Astrocyte (in vitro differentiated cells and primary cell): Measurements from ENCODE around the gene SLC16A2. TPM values are rescaled to one million over a fixed set of nuclear protein-coding genes. Genes with fewer than 3 reads are reported as not detected.
"Not testable (repeated sequence)": the region's sequence is repeated elsewhere in the genome, so short reads cannot be mapped to it uniquely, and the experiment has no call there.

Experiments
- DNase-seq: peaks from one replicate; pipeline ENCODE4 v3.0.0-alpha.2; 2010; ENCODE audit warnings: low read depth
- FAIRE-seq: peaks from 2 replicates; lab custom pipeline; 2011; peaks lifted over from hg19 to GRCh38; lab: Jason Lieb, UNC
- H2AFZ ChIP-seq: 2 replicates; pipeline ENCODE4 v1.6.0; 2012; ENCODE audit warnings: low read depth, low read length, inconsistent platforms
- H3K27ac ChIP-seq: 2 replicates; pipeline ENCODE4 v1.5.1; 2011; ENCODE audit warnings: low read depth, low read length, inconsistent platforms
- H3K27me3 ChIP-seq: 2 replicates; pipeline ENCODE4 v1.6.0; 2011; ENCODE audit warnings: low read length, inconsistent platforms; ENCODE audit not compliant: insufficient read depth
- H3K36me3 ChIP-seq: 2 replicates; pipeline ENCODE4 v1.5.1; 2011; ENCODE audit warnings: low read length, inconsistent platforms; ENCODE audit not compliant: insufficient read depth
- H3K4me1 ChIP-seq: 2 replicates; pipeline ENCODE4 v1.5.1; 2011; ENCODE audit warnings: low read length, inconsistent platforms; ENCODE audit not compliant: insufficient read depth
- H3K4me2 ChIP-seq: 2 replicates; pipeline ENCODE4 v1.6.0; 2012; ENCODE audit warnings: low read length, inconsistent platforms
- H3K4me3 ChIP-seq: 2 replicates; pipeline ENCODE4 v1.5.1; 2011; ENCODE audit warnings: low read depth, mild to moderate bottlenecking, low read length, inconsistent platforms; ENCODE audit not compliant: insufficient read depth
- H3K79me2 ChIP-seq: 2 replicates; pipeline ENCODE4 v1.6.0; 2012; ENCODE audit warnings: mild to moderate bottlenecking, low read length, inconsistent platforms; ENCODE audit not compliant: insufficient read depth
- H3K9ac ChIP-seq: 2 replicates; pipeline ENCODE4 v1.6.0; 2012; ENCODE audit warnings: mild to moderate bottlenecking, low read length, inconsistent platforms
- H3K9me3 ChIP-seq: 2 replicates; pipeline ENCODE4 v1.5.1; 2012; ENCODE audit warnings: low read depth, mild to moderate bottlenecking, low read length, inconsistent platforms; ENCODE audit not compliant: insufficient read depth
- H4K20me1 ChIP-seq: 2 replicates; pipeline ENCODE4 v1.6.0; 2012; ENCODE audit warnings: low read length, inconsistent platforms; ENCODE audit not compliant: insufficient read depth
- H3K27ac Mint-ChIP-seq: one replicate; pipeline ENCODE4 v1.8.0; 2021; ENCODE audit warnings: mild to moderate bottlenecking, mixed read lengths; ENCODE audit not compliant: unreplicated experiment
- H3K27me3 Mint-ChIP-seq: one replicate; pipeline ENCODE4 v1.8.0; 2021; ENCODE audit warnings: low read depth, mixed read lengths; ENCODE audit not compliant: unreplicated experiment
- H3K36me3 Mint-ChIP-seq: one replicate; pipeline ENCODE4 v1.8.0; 2021; ENCODE audit warnings: low read depth, mixed read lengths; ENCODE audit not compliant: unreplicated experiment
- H3K4me1 Mint-ChIP-seq: one replicate; pipeline ENCODE4 v1.8.0; 2021; ENCODE audit warnings: low read depth, mixed read lengths; ENCODE audit not compliant: unreplicated experiment
- H3K4me3 Mint-ChIP-seq: one replicate; pipeline ENCODE4 v1.8.0; 2021; ENCODE audit warnings: mild to moderate bottlenecking, moderate library complexity, mixed read lengths; ENCODE audit not compliant: unreplicated experiment
- H3K9me3 Mint-ChIP-seq: one replicate; pipeline ENCODE4 v1.8.0; 2021; ENCODE audit warnings: mild to moderate bottlenecking, mixed read lengths; ENCODE audit not compliant: unreplicated experiment
- EZH2 ChIP-seq: IDR thresholded peaks from 2 replicates; pipeline ENCODE4 v1.6.1; 2012; ENCODE audit warnings: mild to moderate bottlenecking, low read length, inconsistent platforms; ENCODE audit not compliant: insufficient read depth
- total RNA-seq: library from RNA; stranded (reverse); gene quantifications from 2 replicates; pipeline ENCODE4 v1.2.1, GENCODE V29; 2021
- TF ChIP-seq, protein P1 (sequence below): IDR thresholded peaks from 2 replicates; pipeline ENCODE4 v1.5.1; 2011; ENCODE audit warnings: low read depth, mild to moderate bottlenecking, inconsistent platforms, low read length, moderate library complexity; ENCODE audit not compliant: insufficient read depth

SLC16A2 gene
- total RNA-seq, 1 donor from 2014 or later = 21.1 TPM

GRCh38 chrX:74511704-74512103 is 90.4 kb downstream of the SLC16A2 start:
- no peaks in the 10 kb centered on the region for H3K27me3 Mint-ChIP-seq

GRCh38 chrX:74514384-74514783 is 93.1 kb downstream of the SLC16A2 start:
- Histone ChIP-seq H3K9ac (no peak overlapping the region), H4K20me1 (no peaks in the 10 kb centered on the region), H3K4me1 (no peaks in the 10 kb centered on the region), H2AFZ (no peak overlapping the region), H3K9me3 (no peaks in the 10 kb centered on the region), H3K27me3 (no peaks in the 10 kb centered on the region), H3K4me2 (no peak overlapping the region), H3K27ac (no peak overlapping the region), H3K79me2 (no peaks in the 10 kb centered on the region), H3K36me3 (no peaks in the 10 kb centered on the region), H3K4me3 (no peak overlapping the region)
- DNase-seq = no peak
- Mint-ChIP-seq H3K27ac (no peak overlapping the region), H3K27me3 (no peaks in the 10 kb centered on the region), H3K9me3 (peaks cover 1% of the 10 kb centered on the region), H3K4me1 (no peaks in the 10 kb centered on the region), H3K36me3 (no peaks in the 10 kb centered on the region), H3K4me3 (no peak overlapping the region)
- no peak for FAIRE-seq
- TF ChIP-seq, protein P1, sequence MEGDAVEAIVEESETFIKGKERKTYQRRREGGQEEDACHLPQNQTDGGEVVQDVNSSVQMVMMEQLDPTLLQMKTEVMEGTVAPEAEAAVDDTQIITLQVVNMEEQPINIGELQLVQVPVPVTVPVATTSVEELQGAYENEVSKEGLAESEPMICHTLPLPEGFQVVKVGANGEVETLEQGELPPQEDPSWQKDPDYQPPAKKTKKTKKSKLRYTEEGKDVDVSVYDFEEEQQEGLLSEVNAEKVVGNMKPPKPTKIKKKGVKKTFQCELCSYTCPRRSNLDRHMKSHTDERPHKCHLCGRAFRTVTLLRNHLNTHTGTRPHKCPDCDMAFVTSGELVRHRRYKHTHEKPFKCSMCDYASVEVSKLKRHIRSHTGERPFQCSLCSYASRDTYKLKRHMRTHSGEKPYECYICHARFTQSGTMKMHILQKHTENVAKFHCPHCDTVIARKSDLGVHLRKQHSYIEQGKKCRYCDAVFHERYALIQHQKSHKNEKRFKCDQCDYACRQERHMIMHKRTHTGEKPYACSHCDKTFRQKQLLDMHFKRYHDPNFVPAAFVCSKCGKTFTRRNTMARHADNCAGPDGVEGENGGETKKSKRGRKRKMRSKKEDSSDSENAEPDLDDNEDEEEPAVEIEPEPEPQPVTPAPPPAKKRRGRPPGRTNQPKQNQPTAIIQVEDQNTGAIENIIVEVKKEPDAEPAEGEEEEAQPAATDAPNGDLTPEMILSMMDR = no peak
- TF ChIP-seq EZH2 = no peak

More at GRCh38 chrX:74511704-74512103, 90.4 kb downstream of the SLC16A2 start:
- no peak overlapping the region for H3K4me2 ChIP-seq
- Mint-ChIP-seq H3K4me1 (no peaks in the 10 kb centered on the region), H3K27ac (no peak overlapping the region), H3K9me3 (no peaks in the 10 kb centered on the region), H3K4me3 (no peak overlapping the region), H3K36me3 (no peaks in the 10 kb centered on the region)
- H3K27ac ChIP-seq = no peak overlapping the region
- FAIRE-seq (no peak), DNase-seq (no peak)
- H2AFZ ChIP-seq = no peak overlapping the region
- H3K9me3 ChIP-seq = no peaks in the 10 kb centered on the region
- no peak overlapping the region for H3K4me3 ChIP-seq
- H3K79me2 ChIP-seq = no peaks in the 10 kb centered on the region
- no peaks in the 10 kb centered on the region for H3K27me3 ChIP-seq
- no peaks in the 10 kb centered on the region for H3K4me1 ChIP-seq
- H4K20me1 ChIP-seq = no peaks in the 10 kb centered on the region
- TF ChIP-seq EZH2 = no peak
- TF ChIP-seq, protein P1 = no peak
- H3K36me3 ChIP-seq = no peaks in the 10 kb centered on the region
- H3K9ac ChIP-seq = no peak overlapping the region

DNA sequence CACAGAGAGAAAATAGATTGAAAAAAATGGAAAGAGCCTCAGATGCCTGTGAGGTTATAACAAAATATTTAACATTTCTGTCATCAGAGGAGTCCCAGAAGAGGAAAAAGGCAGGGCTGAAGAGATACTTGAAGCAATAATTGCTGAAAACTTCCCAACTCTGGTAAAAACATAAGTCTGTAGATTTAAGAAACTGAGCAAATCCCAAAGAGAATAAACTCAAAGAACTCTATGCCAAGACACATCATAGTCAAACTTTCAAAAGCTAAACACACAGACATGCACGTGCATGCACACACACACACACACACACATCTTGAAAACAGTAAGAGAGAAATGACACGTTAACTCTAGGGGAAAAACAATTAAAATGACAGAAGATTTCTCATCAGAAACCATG is 94.1 kb downstream of the SLC16A2 start:
- no peaks in the 10 kb centered on the region for H3K27me3 ChIP-seq
- H3K79me2 ChIP-seq = no peaks in the 10 kb centered on the region
- Mint-ChIP-seq H3K9me3 (peaks cover 1% of the 10 kb centered on the region), H3K27ac (no peak overlapping the region), H3K27me3 (no peaks in the 10 kb centered on the region), H3K4me3 (no peak overlapping the region), H3K4me1 (no peaks in the 10 kb centered on the region), H3K36me3 (no peaks in the 10 kb centered on the region)
- H2AFZ ChIP-seq = no peak overlapping the region
- FAIRE-seq (peak; percentile 39), DNase-seq (no peak)
- no peak overlapping the region for H3K4me2 ChIP-seq
- no peaks in the 10 kb centered on the region for H3K4me1 ChIP-seq
- no peaks in the 10 kb centered on the region for H3K36me3 ChIP-seq
- H3K4me3 ChIP-seq = no peak overlapping the region
- no peaks in the 10 kb centered on the region for H4K20me1 ChIP-seq
- H3K9me3 ChIP-seq = no peaks in the 10 kb centered on the region
- no peak overlapping the region for H3K27ac ChIP-seq
- TF ChIP-seq EZH2 = no peak
- TF ChIP-seq, protein P1 = no peak
- no peak overlapping the region for H3K9ac ChIP-seq

DNA sequence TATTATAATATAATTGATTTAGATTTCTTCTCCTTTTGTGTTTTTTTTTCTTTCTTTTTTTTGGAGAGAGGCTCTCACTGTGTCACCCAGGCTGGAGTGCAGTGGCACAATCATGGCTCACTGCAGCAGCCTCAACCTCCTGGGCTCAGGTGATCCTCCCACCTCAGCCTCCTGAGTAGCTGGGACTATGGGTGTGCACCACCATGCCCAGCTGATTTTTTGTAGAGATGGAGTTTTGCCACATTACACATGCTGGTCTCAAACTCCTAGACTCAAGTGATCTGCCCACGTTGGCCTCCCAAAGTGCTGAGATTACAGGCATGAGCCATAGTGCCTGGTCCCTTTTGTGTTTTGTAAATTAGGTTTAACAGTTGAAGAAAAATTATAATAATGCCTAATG is 94.7 kb downstream of the SLC16A2 start:
- not testable (repeated sequence) for H3K9me3 Mint-ChIP-seq, H2AFZ ChIP-seq, H3K27me3 ChIP-seq, H3K4me2 ChIP-seq, H3K4me3 Mint-ChIP-seq, H3K4me3 ChIP-seq, H3K27me3 Mint-ChIP-seq, H3K27ac ChIP-seq, FAIRE-seq, DNase-seq, H3K4me1 ChIP-seq, H3K79me2 ChIP-seq, H3K9me3 ChIP-seq, H3K36me3 ChIP-seq, H4K20me1 ChIP-seq, H3K36me3 Mint-ChIP-seq, H3K4me1 Mint-ChIP-seq, H3K9ac ChIP-seq, H3K27ac Mint-ChIP-seq
